Activated effector memory CD4-positive, alpha-beta T cell treated with Interleukin-2 at 50 U/mL for 16 hours (primary cell): ENCODE results near the gene REPS2.

Source experiments
- DNase-seq: peaks from one replicate; pipeline ENCODE4 v3.0.0-alpha.2; 2020

REPS2 gene

GRCh38 chrX:17038681-17039161, 92.3 kb downstream of the REPS2 start:
- no peak for DNase-seq

DNA sequence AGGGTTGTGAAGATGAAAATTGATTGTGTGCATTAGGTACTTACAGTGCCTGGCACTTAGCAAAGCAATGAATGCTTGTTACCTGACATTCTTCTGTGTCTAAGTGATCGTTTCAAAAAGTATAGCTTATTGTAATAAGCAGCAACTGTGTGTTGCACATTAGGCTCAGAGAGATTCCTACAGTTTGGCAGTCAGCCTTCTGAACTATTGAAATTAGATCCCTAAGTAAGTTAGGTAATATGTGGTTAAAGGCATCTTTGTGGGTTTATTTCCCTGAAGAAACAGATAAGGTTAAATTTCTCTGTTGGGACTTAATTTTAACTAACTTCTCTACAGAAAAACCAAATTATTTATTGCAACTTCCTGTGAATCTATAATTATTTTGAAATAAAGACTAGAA, 93.4 kb downstream of the REPS2 start:
- no peak for DNase-seq

DNA sequence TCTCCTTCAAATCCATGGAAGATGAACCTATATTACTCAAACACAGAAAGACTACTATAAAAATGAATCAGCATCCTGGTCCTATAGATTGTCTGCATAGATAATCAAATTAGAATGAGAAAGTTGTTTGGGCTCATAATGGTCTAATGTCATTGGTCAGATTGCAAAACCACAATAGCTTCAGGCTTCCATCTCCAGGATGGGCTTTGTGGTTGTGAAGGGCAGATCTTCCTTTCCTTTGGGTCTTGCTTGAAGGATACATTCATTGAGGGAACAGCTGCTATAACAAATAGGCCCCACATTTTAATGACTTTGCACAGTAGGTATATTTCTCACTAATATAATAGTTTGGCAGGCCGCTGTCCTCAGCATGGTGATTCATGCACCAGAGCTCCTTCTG, 94.3 kb downstream of the REPS2 start:
- DNase-seq: no peak

- DNase-seq: no peak
Measured at GRCh38 chrX:17042037-17042436, 95.6 kb downstream of the REPS2 start.

GRCh38 chrX:17046478-17047097, 100.1 kb downstream of the REPS2 start:
- peak; percentile 1 for DNase-seq

GRCh38 chrX:17047224-17047623, 100.8 kb downstream of the REPS2 start:
- no peak for DNase-seq

DNA sequence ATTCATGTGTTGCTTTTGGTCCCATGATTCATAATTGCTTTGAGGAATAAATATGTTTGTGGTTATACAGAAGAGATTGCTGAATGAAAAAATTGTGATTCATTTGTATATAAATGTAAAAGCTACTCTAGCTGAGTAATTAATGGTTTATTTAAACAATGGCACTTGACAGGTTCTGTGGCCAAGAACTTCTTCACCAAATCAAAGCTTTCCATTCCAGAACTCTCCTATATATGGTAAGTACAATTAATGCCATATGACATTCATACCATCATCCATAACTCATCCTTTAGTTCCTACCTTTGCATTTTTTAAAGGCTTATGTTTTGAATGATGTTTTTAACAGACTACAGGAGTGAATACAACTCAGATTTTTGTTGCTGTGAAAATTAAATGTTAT, 105.8 kb downstream of the REPS2 start:
- DNase-seq: no peak

DNA sequence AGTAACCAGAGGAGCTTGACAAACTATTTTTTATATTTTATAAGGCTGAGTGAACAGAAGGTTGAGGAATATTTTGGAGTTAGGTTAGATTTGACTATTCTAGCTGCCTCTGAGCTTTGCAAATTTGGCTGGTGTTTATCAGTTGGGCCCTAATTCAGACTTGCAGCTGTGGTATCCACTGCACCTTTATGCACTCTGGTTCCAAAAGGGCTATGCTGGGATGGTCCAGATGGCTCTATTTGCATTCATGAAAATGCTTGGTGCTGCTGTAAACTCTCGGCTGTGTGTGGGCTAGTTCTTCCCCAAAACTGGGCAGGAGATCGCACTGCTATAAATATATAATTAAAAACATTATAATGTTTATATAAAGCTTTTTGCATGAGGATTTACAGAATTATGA, 106.3 kb downstream of the REPS2 start:
- DNase-seq: no peak

- no peak for DNase-seq
Measured at GRCh38 chrX:17053502-17053901, 107.0 kb downstream of the REPS2 start.

DNA sequence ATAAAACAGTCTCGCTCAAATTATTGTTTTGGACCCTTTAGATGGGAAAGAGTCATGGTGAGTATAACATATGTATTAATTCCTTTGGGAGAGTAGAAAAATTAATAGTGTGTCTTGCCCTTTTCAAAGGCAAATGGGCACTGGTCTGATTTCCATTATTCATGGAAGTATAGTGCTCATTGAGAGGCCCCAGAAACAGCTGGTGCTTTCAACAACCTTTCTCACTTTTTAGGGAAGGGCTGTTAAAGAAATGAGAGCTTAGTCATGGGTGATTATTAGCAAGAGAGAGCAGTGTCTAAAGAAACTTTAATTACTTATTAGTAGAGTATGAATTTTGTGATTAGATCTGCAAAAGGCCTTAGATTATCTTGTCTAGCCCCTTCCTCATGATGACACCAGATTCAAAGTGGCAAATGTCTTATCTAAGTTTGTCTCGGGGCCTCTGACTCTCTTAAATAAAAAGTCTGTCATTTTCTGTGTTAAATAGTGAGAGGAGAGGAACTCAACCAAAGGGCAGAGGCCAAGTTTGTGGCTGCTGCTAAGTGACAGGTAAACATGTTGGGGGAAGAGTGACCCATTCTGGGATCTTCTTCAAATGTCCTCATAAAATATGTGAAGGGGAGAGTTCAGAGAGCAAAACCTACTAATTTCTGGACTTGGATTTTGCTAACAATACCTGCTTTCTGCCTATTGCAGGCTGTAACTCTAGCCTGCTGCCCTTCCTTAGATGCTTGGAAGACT, 110.6 kb downstream of the REPS2 start:
- DNase-seq: no peak

- DNase-seq: no peak
Measured at GRCh38 chrX:17062065-17062464, 115.6 kb downstream of the REPS2 start.

DNA sequence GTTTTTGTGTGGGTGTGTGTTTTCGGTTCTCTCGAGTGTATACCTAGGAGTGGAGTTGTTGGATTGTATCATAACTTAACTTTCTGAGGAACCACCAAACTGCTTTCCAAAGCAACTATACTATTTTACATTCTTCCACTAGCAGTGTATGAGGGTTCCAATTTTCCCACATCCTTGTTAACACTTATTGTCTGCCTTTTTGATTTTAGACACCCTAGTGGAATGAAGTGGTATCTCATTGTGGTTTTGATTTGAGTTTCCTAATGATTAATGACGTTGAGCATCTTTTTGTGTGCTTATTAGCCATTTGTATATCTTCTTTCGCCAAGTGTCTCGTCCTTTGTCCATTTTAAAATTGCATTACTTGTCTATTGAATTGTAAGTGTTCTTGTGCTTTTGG, 118.6 kb downstream of the REPS2 start:
- DNase-seq: no peak

DNA sequence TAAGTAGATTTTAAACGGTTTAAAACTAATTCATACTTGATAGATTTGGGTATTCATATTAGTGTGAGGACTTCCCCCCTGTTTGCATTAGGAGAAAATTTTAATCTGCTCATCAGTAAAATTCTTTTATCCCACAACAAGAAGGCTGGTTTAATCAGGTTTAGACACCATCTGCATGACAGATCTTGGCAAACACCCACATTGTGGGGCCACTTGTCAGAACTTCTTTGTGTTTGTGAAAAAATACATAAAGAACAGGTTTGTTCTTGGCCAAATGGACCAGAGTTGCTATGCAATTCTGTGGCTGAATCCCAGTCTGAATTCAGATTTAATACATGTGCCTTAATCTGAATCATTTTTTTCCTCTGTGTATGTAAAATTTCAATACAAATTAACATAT, 121.1 kb downstream of the REPS2 start:
- DNase-seq: no peak

GRCh38 chrX:17072301-17072700, 125.8 kb downstream of the REPS2 start:
- DNase-seq: no peak

DNA sequence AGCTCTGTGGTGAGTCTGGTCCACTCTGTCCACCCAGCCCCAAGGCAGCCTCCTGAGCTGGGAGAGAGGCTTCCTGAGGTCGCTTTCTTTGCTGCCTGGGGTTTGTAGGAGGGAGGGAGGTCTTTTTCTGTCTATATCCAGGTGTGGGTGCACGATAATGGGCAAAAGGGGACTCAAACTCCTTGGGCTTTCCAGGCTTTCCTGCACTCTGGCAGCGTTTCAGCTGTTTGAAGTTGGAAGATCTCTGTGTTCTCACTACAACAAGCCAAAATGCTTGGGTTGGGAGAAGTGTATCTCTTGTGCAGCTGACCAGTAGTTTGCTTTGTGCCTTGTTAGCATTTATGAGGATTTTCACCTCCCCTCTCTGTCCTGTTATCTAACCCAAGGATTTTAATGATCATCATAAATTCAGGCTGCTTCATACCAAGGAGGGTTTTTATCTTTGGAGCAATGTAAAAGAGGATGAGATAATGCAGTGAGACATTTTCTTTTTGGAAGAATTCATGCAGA, 126.3 kb downstream of the REPS2 start:
- no peak for DNase-seq

DNA sequence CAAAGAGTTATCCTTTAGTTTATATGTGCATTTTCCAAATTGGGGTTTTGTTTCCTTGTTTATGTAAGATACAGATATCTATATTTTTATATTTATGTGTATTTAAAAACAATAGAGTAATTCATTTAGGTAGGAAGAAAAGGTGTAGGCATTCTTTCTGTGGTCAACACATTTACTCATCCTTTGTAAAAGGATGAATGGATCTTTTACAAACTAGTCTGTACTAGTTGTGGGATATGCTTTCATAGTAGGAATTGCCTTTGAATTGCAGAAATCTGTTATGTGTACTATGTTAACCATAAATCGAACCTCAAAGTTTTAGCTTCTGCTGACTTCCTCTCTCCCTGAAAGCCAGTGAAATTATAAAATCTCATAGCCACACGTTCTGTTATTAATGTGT, 128.5 kb downstream of the REPS2 start:
- no peak for DNase-seq

DNA sequence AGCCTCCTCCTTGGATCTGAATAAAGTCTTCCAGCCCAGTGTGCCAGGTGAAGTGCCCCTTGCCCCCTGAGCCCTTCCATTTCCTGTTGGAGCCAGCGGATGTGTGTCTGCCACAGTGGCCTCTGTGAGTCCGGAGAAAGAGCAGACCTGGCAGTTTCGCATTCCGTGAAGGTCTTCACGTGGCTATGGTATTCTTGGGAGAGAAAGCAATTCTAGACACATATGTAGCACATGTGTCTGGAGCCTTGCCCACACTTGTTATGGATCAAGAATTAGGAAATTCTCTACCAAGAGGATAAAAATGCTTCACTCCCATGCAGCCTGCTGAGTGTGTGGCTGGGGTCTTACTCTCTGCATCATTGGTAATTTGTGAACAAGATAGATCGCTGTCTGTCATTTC, 130.9 kb downstream of the REPS2 start:
- no peak for DNase-seq

DNA sequence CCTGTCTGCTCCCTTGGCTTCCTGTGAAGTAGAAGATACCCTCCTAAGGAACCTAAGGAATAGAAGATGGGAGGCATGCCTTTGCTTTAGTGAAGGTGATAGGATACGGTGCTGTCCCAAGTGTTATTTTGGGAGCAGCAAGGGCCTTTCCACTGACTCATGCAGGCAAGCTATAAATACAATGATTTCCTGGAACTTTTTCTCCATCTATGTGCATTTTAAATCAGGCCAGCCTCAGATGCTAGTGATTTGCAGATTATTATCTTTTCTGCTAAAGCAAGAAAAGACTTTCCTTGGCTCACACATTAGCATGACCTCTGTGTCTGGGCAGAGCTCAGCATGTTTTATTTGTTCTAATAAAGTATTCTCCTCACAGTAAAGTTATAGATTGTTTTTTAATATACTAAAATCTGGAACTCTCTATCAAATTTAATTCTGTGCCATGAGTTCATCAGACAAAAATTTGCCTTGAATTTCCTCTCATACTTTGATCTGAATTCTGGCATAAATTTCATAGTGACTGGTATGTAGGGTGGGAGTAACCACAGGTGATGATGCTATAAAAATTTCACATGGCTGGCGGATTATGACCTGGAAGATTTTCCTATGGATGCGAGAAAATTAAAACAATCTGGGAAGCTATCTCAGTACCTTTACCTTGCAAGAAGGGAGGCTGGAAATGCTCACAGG, 131.7 kb downstream of the REPS2 start:
- DNase-seq: no peak

GRCh38 chrX:17081511-17081910, 135.1 kb downstream of the REPS2 start:
- no peak for DNase-seq

GRCh38 chrX:17081968-17082367, 135.5 kb downstream of the REPS2 start:
- no peak for DNase-seq

DNA sequence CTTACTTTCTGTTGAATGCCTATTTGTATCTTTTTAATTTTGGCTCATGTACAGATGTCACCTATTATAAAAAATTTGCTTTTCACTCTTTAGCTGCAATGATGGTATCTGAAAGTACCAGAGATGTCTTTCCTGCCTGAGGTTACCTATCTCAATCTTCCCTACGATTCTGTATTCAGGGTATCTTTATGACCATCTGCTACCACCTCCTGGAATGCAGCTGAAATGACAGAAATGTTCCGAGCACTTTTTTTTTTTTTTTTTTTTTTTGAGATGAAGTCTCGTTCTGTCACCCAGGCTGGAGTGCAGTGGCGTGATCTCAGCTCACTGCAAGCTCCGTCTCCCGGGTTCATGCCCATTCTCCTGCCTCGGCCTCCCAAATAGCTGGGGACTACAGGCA, 136.4 kb downstream of the REPS2 start:
- DNase-seq: no peak

DNA sequence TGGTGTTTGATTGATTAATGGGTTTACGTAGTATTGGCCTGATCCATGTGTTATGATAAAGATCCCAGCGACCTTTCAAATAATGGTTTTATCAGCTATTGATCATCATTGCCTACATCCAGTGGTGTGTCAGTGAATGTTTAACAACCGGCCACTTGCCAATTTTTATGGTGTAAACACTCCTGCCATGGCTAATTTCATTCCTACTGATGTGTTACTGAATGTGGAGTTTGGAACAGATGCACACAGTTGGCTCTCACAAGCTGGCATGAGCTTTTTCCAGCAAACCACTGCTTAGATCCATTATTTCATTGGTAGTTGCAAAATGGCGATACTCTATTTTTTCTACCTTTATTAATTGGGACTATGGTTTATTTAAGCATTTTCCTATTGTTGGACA, 139.9 kb downstream of the REPS2 start:
- no peak for DNase-seq

- no peak for DNase-seq
Measured at GRCh38 chrX:17095161-17095560, 148.7 kb downstream of the REPS2 start.
